SK-N-SH (cell line): ENCODE measurements around the gene WWOX. TPM values are rescaled to one million over a fixed set of nuclear protein-coding genes. Genes with fewer than 3 reads are reported as not detected.

Source experiments
- CTCF ChIA-PET: fragments of 300-600, 350-600 bp; formaldehyde crosslinking; extraction: SDS; loops from one replicate; lab custom pipeline; 2021; lab: Yijun Ruan, JAX
- POLR2A ChIA-PET: fragments of 350-600 bp; sonication (Branson Sonifier 250); formaldehyde crosslinking; extraction: SDS; loops from one replicate; lab custom pipeline; 2020; ENCODE audit warnings: antibody characterized with exemption, inconsistent platforms; lab: Yijun Ruan, JAX
- DNase-seq: peaks from one replicate; pipeline ENCODE4 v3.0.0; 2012
- H2AFZ ChIP-seq: fragments of 200-600 bp; sonication (generic); 2 replicates; pipeline ENCODE4 v1.8.1; 2016; ENCODE audit warnings: antibody characterized with exemption, mild to moderate bottlenecking, low read depth
- H3F3A ChIP-seq: fragments of 200-600 bp; sonication (generic); replicated peaks from 2 replicates; pipeline ENCODE3; 2016; ENCODE audit warnings: antibody characterized with exemption, mild to moderate bottlenecking; ENCODE audit not compliant: insufficient read depth
- H3K27ac ChIP-seq, 2 experiments: fragments of 200-500 bp in 1 of 2; fragments of 200-600 bp in 1 of 2; sonication (Bioruptor generic) in 1 of 2; sonication (generic), shearing (Covaris generic) in 1 of 2; 2 replicates each; pipeline versions ENCODE4 v1.5.1 to v1.6.1; 2014 to 2016; ENCODE audit warnings: low read depth in 2 of 2, inconsistent platforms in 1 of 2, low read length in 1 of 2, mild to moderate bottlenecking in 1 of 2, mixed read lengths in 1 of 2
- H3K27me3 ChIP-seq: fragments of 200-600 bp; sonication (generic), shearing (Covaris generic); 2 replicates; pipeline ENCODE4 v1.6.1; 2016; ENCODE audit warnings: mixed run types; ENCODE audit not compliant: insufficient read depth
- H3K36me3 ChIP-seq, 2 experiments: fragments of 200-500 bp in 1 of 2; fragments of 200-600 bp in 1 of 2; sonication (Bioruptor generic) in 1 of 2; sonication (generic) in 1 of 2; replicated peaks in 1 of 2; 2 replicates each; pipeline versions ENCODE3 to v1.5.1; 2014 to 2016; ENCODE audit warnings: low read length in 1 of 2, mild to moderate bottlenecking in 1 of 2; ENCODE audit not compliant: insufficient read depth in 2 of 2, control insufficient read depth in 1 of 2
- H3K4me1 ChIP-seq, 2 experiments: fragments of 200-500 bp in 1 of 2; fragments of 200-600 bp in 1 of 2; sonication (Bioruptor generic) in 1 of 2; sonication (generic), shearing (Covaris generic) in 1 of 2; 2 replicates each; pipeline versions ENCODE4 v1.5.1 to v1.6.1; 2014 to 2016; ENCODE audit warnings: low read depth in 1 of 2, low read length in 1 of 2, mixed run types in 1 of 2; ENCODE audit not compliant: insufficient read depth in 2 of 2, control insufficient read depth in 1 of 2
- H3K4me2 ChIP-seq: fragments of 200-600 bp; sonication (generic), shearing (Covaris generic); 2 replicates; pipeline ENCODE4 v1.6.1; 2017; ENCODE audit warnings: mixed run types
- H3K4me3 ChIP-seq, 2 experiments: fragments of 200-500 bp in 1 of 2; fragments of 200-600 bp in 1 of 2; sonication (Bioruptor generic) in 1 of 2; sonication (generic), shearing (Covaris generic) in 1 of 2; 2 replicates each; pipeline versions ENCODE4 v1.5.1 to v1.8.1; 2014 to 2016; ENCODE audit warnings: low read depth in 2 of 2, inconsistent platforms in 1 of 2, low read length in 1 of 2, mild to moderate bottlenecking in 1 of 2, mixed read lengths in 1 of 2, moderate library complexity in 1 of 2
- H3K79me2 ChIP-seq: fragments of 200-600 bp; sonication (generic); 2 replicates; pipeline ENCODE4 v1.8.1; 2017; ENCODE audit warnings: mild to moderate bottlenecking; ENCODE audit not compliant: insufficient read depth
- H3K9ac ChIP-seq: fragments of 200-600 bp; sonication (generic); 2 replicates; pipeline ENCODE4 v1.6.1; 2017; ENCODE audit warnings: mixed run types
- H3K9me2 ChIP-seq: fragments of 200-600 bp; sonication (generic); 2 replicates; pipeline ENCODE4 v1.6.1; 2017; ENCODE audit warnings: mixed run types
- H3K9me3 ChIP-seq: fragments of 200-600 bp; sonication (generic); 2 replicates; pipeline ENCODE4 v1.6.1; 2017; ENCODE audit warnings: mixed run types, mild to moderate bottlenecking, moderate library complexity
- H4K20me1 ChIP-seq: fragments of 200-600 bp; sonication (generic); 2 replicates; pipeline ENCODE4 v1.6.1; 2017; ENCODE audit warnings: mild to moderate bottlenecking, mixed run types; ENCODE audit not compliant: insufficient read depth
- CHD2 ChIP-seq: fragments of 150-350 bp; IDR thresholded peaks from 2 replicates; pipeline ENCODE4 v1.6.1; 2018; ENCODE audit warnings: low read length; ENCODE audit not compliant: partially characterized antibody
- EZH2phosphoT487 ChIP-seq: fragments of 200-600 bp; sonication (generic); IDR thresholded peaks from 2 replicates; pipeline ENCODE4 v1.6.1; 2017; ENCODE audit warnings: low read depth, mixed run types, mild to moderate bottlenecking, antibody characterized with exemption, moderate library complexity, borderline replicate concordance
- FOSL2 ChIP-seq: IDR thresholded peaks from 2 replicates; pipeline ENCODE4 v1.4.0; 2012; ENCODE audit warnings: low read depth, mild to moderate bottlenecking, moderate library complexity, borderline replicate concordance
- FOXJ3 ChIP-seq: sonication (generic); formaldehyde crosslinking; IDR thresholded peaks from 2 replicates; pipeline ENCODE4 v1.5.1; 2020; ENCODE audit warnings: mild to moderate bottlenecking, missing genetic modification reagents
- GATA2 ChIP-seq: sonication (generic); formaldehyde crosslinking; IDR thresholded peaks from 2 replicates; pipeline ENCODE4 v1.5.0; 2020; ENCODE audit warnings: mild to moderate bottlenecking, missing genetic modification reagents
- MEF2A ChIP-seq: IDR thresholded peaks from 2 replicates; pipeline ENCODE4 v1.4.0; 2012; ENCODE audit warnings: low read depth, borderline replicate concordance
- MXI1 ChIP-seq: IDR thresholded peaks from 2 replicates; pipeline ENCODE4 v1.6.1; 2012; ENCODE audit warnings: mild to moderate bottlenecking, low read depth, low read length, improper control_type of control experiment
- NRF1 ChIP-seq: IDR thresholded peaks from 2 replicates; pipeline ENCODE4 v1.6.1; 2012; ENCODE audit warnings: low read depth, mild to moderate bottlenecking, low read length
- RCOR1 ChIP-seq: fragments of 150-350 bp; IDR thresholded peaks from 2 replicates; pipeline ENCODE4 v1.6.1; 2017; ENCODE audit warnings: antibody characterized with exemption, low read length
- RFX5 ChIP-seq: IDR thresholded peaks from 2 replicates; pipeline ENCODE4 v1.6.1; 2012; ENCODE audit warnings: mild to moderate bottlenecking, improper control_type of control experiment, low read length
- RXRA ChIP-seq: IDR thresholded peaks from 2 replicates; pipeline ENCODE4 v1.4.0; 2012; ENCODE audit warnings: low read depth, mild to moderate bottlenecking, borderline replicate concordance
- SIN3A ChIP-seq: IDR thresholded peaks from 2 replicates; pipeline ENCODE4 v1.6.1; 2012; ENCODE audit warnings: low read depth, mild to moderate bottlenecking, low read length, moderate library complexity, borderline replicate concordance
- SMC3 ChIP-seq: IDR thresholded peaks from 2 replicates; pipeline ENCODE4 v1.6.1; 2012; ENCODE audit warnings: low read depth, low read length, improper control_type of control experiment
- USF1 ChIP-seq: IDR thresholded peaks from 2 replicates; pipeline ENCODE4 v1.4.0; 2012; ENCODE audit warnings: low read depth, borderline replicate concordance
- USF2 ChIP-seq: fragments of 150-350 bp; IDR thresholded peaks from 2 replicates; pipeline ENCODE4 v1.6.1; 2017; ENCODE audit warnings: antibody characterized with exemption, low read length, low read depth, borderline replicate concordance
- WGBS: methylation state at CpG from one replicate; pipeline ENCODE4 v1.1.6; 2017; ENCODE audit warnings: low lambda C conversion rate; 5-methylcytosine and 5-hydroxymethylcytosine counted together
- polyA plus RNA-seq, 3 experiments: library from polyadenylated mRNA; depleted of rRNA; stranded (reverse); fragments of >200 nt; gene quantifications; 2 replicates each; pipeline ENCODE4 v1.2.3, GENCODE V29; 2012

WWOX gene
- polyA plus RNA-seq, 1 of the 3 experiments (the other 2 are of a cell fraction): 10.8 TPM

DNA sequence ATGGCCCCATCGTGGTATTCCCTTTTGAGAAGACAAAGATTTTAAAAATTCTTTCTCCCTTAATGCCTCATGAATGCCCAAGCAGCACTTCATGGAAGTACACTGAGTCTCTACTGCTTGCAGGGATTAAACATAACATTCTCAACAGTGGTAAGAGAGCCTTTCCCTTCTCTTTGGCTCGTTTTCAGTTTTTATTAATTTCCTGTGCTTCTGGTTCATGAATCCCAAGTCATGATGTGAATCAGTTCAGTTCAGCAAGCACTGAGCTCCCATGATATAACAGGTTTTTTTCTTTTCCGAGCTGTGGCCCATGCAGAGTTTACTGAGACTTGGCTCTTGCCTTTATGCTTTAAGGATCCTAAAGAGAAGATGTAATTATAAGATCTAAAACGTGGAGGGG is 175.3 kb downstream of the WWOX start:
- no peaks in the 10 kb centered on the region for H3K36me3 ChIP-seq
- H2AFZ ChIP-seq: no peak overlapping the region
- no peak overlapping the region for H3K4me2 ChIP-seq
- no peaks in the 10 kb centered on the region for H3F3A ChIP-seq
- no peak overlapping the region for H3K27ac ChIP-seq
- H3K27me3 ChIP-seq: no peaks in the 10 kb centered on the region
- TF ChIP-seq FOXJ3 (CRISPR knock-in tag): no peak
- no peak for TF ChIP-seq SIN3A
- no peak for TF ChIP-seq RFX5
- no peak for TF ChIP-seq FOSL2
- TF ChIP-seq EZH2phosphoT487: no peak
- no peak for TF ChIP-seq RCOR1
- TF ChIP-seq CHD2: no peak
- TF ChIP-seq MXI1: no peak
- TF ChIP-seq GATA2 (CRISPR knock-in tag): no peak
- TF ChIP-seq SMC3: no peak
- TF ChIP-seq MEF2A: no peak
- TF ChIP-seq NRF1: no peak
- TF ChIP-seq RXRA: no peak
- TF ChIP-seq USF2: no peak
- H4K20me1 ChIP-seq: no peaks in the 10 kb centered on the region
- ChIA-PET CTCF (no interaction called here), POLR2A (no interaction called here)
- no peak overlapping the region for H3K4me3 ChIP-seq
- no peaks in the 10 kb centered on the region for H3K9me3 ChIP-seq
- DNase-seq: no peak
- H3K4me1 ChIP-seq: peaks cover 0 to 3% of the 10 kb centered on the region in 2 experiments; a peak in 1 of 4 replicates
- H3K9ac ChIP-seq: no peak overlapping the region
- H3K79me2 ChIP-seq: no peaks in the 10 kb centered on the region
- 54% methylated on average over 4 of the region's 4 CpGs for WGBS
- no peaks in the 10 kb centered on the region for H3K9me2 ChIP-seq

GRCh38 chr16:78275420-78275819 is 176.0 kb downstream of the WWOX start:
- Histone ChIP-seq H3K4me2 (no peak overlapping the region), H2AFZ (no peak overlapping the region), H3K36me3 (no peaks in the 10 kb centered on the region), H3K27ac (no peak overlapping the region), H3K4me3 (no peak overlapping the region), H3K9me2 (no peaks in the 10 kb centered on the region), H3K9me3 (no peaks in the 10 kb centered on the region), H3K79me2 (no peaks in the 10 kb centered on the region), H3K4me1 (peaks cover 0 to 3% of the 10 kb centered on the region in 2 experiments; a peak in 1 of 4 replicates), H3K9ac (no peak overlapping the region), H3F3A (no peaks in the 10 kb centered on the region), H3K27me3 (no peaks in the 10 kb centered on the region), H4K20me1 (no peaks in the 10 kb centered on the region)
- no peak for DNase-seq
- TF ChIP-seq CHD2 (no peak), FOXJ3 (CRISPR knock-in tag) (no peak), USF1 (no peak)
- POLR2A ChIA-PET: no interaction called here
- 87% methylated on average over 5 of the region's 5 CpGs for WGBS
- CTCF ChIA-PET: interaction anchor here (1.1 kb wide), 1 partner anchor 33 kb away, joined by 3 read pairs; no protein-coding TSS in a partner anchor
